ENCODE data around the gene C15orf62.

The C15orf62 gene

GRCh38 chr15:40790718-40791117, 20.9 kb downstream of the C15orf62 start:
- no peak overlapping the region for H3K4me3 ChIP-seq
- no peak overlapping the region for H3K27ac ChIP-seq
- no peak for DNase-seq (ENCODE audit: low spot score)
- no peak for TF ChIP-seq CTCF (IDR thresholded peaks at IDR 0.05)

- TF ChIP-seq CTCF (IDR thresholded peaks at IDR 0.05): no peak
- H3K27ac ChIP-seq: no peak overlapping the region
- DNase-seq (ENCODE audit: low spot score): no peak
- H3K4me3 ChIP-seq: no peak overlapping the region
These were observed 22.6 kb downstream of the C15orf62 start for GRCh38 chr15:40792394-40792793.

- DNase-seq (ENCODE audit: low spot score): no peak
- H3K4me3 ChIP-seq: no peak overlapping the region
- no peak for TF ChIP-seq CTCF (IDR thresholded peaks at IDR 0.05)
- no peak overlapping the region for H3K27ac ChIP-seq
These were observed 23.6 kb downstream of the C15orf62 start for GRCh38 chr15:40793216-40793989.

GRCh38 chr15:40796041-40796440, 26.3 kb downstream of the C15orf62 start:
- no peak for TF ChIP-seq CTCF (IDR thresholded peaks at IDR 0.05)
- Histone ChIP-seq H3K27ac (no peak overlapping the region), H3K4me3 (no peak overlapping the region)

GRCh38 chr15:40796512-40796911, 26.7 kb downstream of the C15orf62 start:
- TF ChIP-seq CTCF (IDR thresholded peaks at IDR 0.05): no peak
- H3K4me3 ChIP-seq: no peak overlapping the region
- no peak for DNase-seq (ENCODE audit: low spot score)
- no peak overlapping the region for H3K27ac ChIP-seq

More at GRCh38 chr15:40796041-40796440, 26.3 kb downstream of the C15orf62 start:
- no peak for DNase-seq (ENCODE audit: low spot score)

- H3K4me3 ChIP-seq: no peak overlapping the region
- TF ChIP-seq CTCF (IDR thresholded peaks at IDR 0.05): no peak
These were observed 29.7 kb downstream of the C15orf62 start for GRCh38 chr15:40799523-40799922.

GRCh38 chr15:40803076-40803475, 33.3 kb downstream of the C15orf62 start:
- no peak overlapping the region for H3K27ac ChIP-seq
- TF ChIP-seq CTCF (IDR thresholded peaks at IDR 0.05): no peak
- H3K4me3 ChIP-seq: no peak overlapping the region
- no peak for DNase-seq (ENCODE audit: low spot score)

More at GRCh38 chr15:40799523-40799922, 29.7 kb downstream of the C15orf62 start:
- no peak for DNase-seq (ENCODE audit: low spot score)
- H3K27ac ChIP-seq: no peak overlapping the region
